Activated CD8-positive, alpha-beta T cell treated with anti-CD3 and anti-CD28 coated beads for 36 hours (primary cell): Measurements from ENCODE around the gene SCN4A. TPM values are rescaled to one million over a fixed set of nuclear protein-coding genes. Genes with fewer than 3 reads are reported as not detected.

Experiments used
- ATAC-seq: fragments of 200-7000 bp; cut with Tn5 transposase; one replicate; pipeline ENCODE4 v1.10.0; 2021; ENCODE audit warnings: mild to moderate bottlenecking, moderate library complexity
- CTCF ChIA-PET: fragments of 350-600 bp; sonication (Branson Sonifier 250); formaldehyde crosslinking; loops from one replicate; lab custom pipeline; 2021; ENCODE audit warnings: antibody characterized with exemption; lab: Charles Lee
- POLR2A ChIA-PET: fragments of 350-600 bp; sonication (Branson Sonifier 250); formaldehyde crosslinking; loops from one replicate; lab custom pipeline; 2021; ENCODE audit warnings: antibody characterized with exemption; lab: Charles Lee
- DNase-seq: peaks from one replicate; pipeline ENCODE4 v3.0.0-alpha.2; 2020
- H3K27ac Mint-ChIP-seq: one replicate; pipeline ENCODE4 v1.8.0; 2021; ENCODE audit warnings: mild to moderate bottlenecking, mixed read lengths
- H3K27me3 Mint-ChIP-seq: one replicate; pipeline ENCODE4 v1.8.0; 2021; ENCODE audit warnings: mixed read lengths
- H3K36me3 Mint-ChIP-seq: one replicate; pipeline ENCODE4 v1.8.0; 2021; ENCODE audit warnings: low read depth, mixed read lengths
- H3K4me1 Mint-ChIP-seq: one replicate; pipeline ENCODE4 v1.8.0; 2021; ENCODE audit warnings: low read depth, mixed read lengths
- H3K4me3 Mint-ChIP-seq: one replicate; pipeline ENCODE4 v1.8.0; 2021; ENCODE audit warnings: mild to moderate bottlenecking, moderate library complexity, mixed read lengths
- H3K9me3 Mint-ChIP-seq: one replicate; pipeline ENCODE4 v1.8.0; 2021; ENCODE audit warnings: mixed read lengths
- intact Hi-C: fragments of 100-400 bp; cut with micrococcal nuclease; formaldehyde crosslinking; loops from one replicate; pipeline ENCODE4 v1.10.0; 2022
- total RNA-seq, 2 experiments: library from RNA; stranded (reverse); gene quantifications; one replicate each; pipeline ENCODE4 v1.2.3, GENCODE V29; 2021
- TF ChIP-seq, protein P1 (sequence below): fragments of 200-600 bp; IDR thresholded peaks from one replicate; pipeline ENCODE4 v1.8.0; 2022; ENCODE audit warnings: antibody characterized with exemption, mild to moderate bottlenecking

The SCN4A gene
- total RNA-seq, 2 experiments from 2014 or later = 0.20 to 0.23 TPM

DNA sequence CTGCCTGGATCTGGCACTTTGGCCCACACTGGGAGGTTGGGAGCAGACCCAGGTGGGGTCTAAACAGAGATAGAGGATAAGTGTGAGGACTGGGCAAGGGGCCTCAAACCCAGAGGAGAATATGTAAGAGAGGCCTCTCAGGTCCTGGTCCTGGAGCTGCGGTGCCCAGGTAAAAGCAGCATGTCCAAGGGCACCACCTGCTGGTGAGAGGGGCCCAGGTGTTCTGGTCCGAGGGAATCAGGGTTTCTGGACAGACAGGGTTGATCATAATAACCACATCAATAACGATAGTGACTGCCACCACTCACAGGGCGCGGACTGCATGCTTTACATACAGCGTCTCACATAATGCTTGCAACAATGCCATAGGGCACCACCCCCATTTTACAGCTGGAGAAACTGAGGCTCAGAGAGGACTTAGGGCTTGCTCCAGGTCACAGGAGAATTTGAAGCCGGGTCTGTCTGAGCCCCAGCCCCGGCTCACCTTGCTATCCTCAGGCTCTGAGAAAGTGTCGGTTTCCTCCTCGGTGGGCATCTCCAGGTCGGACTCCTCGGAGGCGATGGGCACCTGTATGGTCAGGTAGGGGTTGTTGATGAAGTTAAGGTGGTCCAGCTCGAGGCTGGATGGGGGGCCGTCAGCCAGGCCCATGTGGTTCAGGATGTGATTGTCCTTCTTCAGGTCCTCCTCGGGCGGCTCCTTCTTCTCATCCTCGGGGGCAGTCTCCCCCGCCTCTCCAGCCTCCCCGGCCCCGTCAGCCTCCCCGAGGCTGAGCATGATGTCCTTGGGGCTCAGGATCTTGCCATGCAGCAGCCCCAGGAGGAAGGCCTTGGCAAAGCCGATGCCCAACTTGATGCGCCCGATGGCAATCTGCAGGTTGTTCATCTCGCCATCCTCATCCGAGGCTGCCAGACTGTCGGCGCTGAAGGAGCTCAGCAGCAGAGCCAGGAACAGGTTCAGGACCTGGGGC, 21.5 kb downstream of the SCN4A start:
- no peaks in the 10 kb centered on the region for H3K27me3 Mint-ChIP-seq
- intact Hi-C loops = no loop called here
- H3K36me3 Mint-ChIP-seq = no peaks in the 10 kb centered on the region
- H3K4me1 Mint-ChIP-seq = peaks cover 26% of the 10 kb centered on the region
- TF ChIP-seq, protein P1, sequence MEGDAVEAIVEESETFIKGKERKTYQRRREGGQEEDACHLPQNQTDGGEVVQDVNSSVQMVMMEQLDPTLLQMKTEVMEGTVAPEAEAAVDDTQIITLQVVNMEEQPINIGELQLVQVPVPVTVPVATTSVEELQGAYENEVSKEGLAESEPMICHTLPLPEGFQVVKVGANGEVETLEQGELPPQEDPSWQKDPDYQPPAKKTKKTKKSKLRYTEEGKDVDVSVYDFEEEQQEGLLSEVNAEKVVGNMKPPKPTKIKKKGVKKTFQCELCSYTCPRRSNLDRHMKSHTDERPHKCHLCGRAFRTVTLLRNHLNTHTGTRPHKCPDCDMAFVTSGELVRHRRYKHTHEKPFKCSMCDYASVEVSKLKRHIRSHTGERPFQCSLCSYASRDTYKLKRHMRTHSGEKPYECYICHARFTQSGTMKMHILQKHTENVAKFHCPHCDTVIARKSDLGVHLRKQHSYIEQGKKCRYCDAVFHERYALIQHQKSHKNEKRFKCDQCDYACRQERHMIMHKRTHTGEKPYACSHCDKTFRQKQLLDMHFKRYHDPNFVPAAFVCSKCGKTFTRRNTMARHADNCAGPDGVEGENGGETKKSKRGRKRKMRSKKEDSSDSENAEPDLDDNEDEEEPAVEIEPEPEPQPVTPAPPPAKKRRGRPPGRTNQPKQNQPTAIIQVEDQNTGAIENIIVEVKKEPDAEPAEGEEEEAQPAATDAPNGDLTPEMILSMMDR = peak; percentile 36
- no peak overlapping the region for H3K27ac Mint-ChIP-seq
- CTCF ChIA-PET = interaction anchor here (0.6 to 7.2 kb wide), 17 partner anchors 12 to 320 kb away, joined by 3 to 47 read pairs (median 3); partner anchors contain the start of genes CSHL1, GH1 and GH2
- DNase-seq = peak; percentile 63
- H3K9me3 Mint-ChIP-seq = no peaks in the 10 kb centered on the region
- ATAC-seq = no peak
- POLR2A ChIA-PET = no interaction called here
- no peak overlapping the region for H3K4me3 Mint-ChIP-seq

DNA sequence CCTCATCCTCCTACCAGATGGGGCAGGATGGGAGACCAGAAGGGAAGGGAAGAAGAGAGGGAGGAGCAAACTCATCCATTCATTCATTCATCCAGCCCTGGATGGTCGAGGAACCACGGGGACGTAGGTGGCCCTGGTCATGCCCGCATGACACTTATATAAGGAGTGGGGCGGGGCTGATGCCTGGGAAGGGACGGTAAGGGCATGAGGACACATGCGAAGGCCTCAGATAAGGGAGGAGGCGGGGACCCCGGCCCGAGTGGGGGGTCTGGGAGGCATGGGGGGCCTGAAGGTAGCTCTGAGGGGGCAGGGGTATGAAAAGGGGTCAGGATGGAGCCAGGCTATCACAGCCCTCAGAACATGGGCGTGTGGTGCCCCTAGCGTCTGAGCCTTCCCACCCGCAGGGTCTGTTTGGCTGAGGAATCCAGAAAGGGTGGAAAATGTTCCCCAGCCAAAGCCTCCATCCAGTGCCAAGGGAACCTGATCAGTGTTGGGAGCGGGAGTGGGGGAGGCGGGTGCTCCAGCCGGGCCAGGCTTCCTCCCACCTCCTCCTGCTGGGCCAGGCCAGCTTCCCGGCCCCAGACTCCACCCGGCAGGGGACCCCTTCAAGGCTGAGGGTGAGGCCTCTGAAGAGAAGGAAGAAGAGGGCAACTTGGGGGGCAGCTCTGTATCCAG, 23.0 kb downstream of the SCN4A start:
- no peak overlapping the region for H3K27ac Mint-ChIP-seq
- TF ChIP-seq, protein P1 = no peak
- ChIA-PET POLR2A (interaction anchor here (1.0 kb wide), 1 partner anchor 125 kb away, joined by 3 read pairs; no protein-coding TSS in a partner anchor), CTCF (interaction anchor here (0.9 to 7.2 kb wide), 11 partner anchors 14 to 222 kb away, joined by 3 to 47 read pairs (median 4); partner anchors contain the start of genes CSHL1, GH1 and GH2)
- H3K4me1 Mint-ChIP-seq = peaks cover 31% of the 10 kb centered on the region
- H3K27me3 Mint-ChIP-seq = no peaks in the 10 kb centered on the region
- DNase-seq = no peak
- ATAC-seq = no peak
- intact Hi-C loops = no loop called here
- H3K4me3 Mint-ChIP-seq = no peak overlapping the region
- H3K36me3 Mint-ChIP-seq = no peaks in the 10 kb centered on the region
- H3K9me3 Mint-ChIP-seq = no peaks in the 10 kb centered on the region

DNA sequence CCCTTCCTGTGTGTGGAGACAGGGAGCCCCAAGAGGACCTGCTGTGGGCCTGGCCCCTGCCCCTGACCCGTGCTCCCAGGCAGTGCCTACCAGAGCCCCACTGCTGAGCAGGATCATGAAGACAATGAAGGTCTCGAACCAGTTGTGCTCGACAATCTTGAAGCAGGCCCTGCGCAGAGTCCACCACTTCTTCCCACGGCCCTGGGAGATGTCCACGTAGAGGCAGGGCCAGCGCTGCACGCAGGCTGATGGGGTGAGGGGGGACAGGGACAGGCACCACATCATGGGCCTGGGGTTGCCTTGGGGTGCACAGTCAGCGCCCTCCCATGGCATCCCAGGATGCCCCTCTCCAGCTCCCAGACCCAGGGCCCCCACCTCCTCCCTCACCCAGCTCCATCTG, 24.2 kb downstream of the SCN4A start:
- ATAC-seq (no peak), DNase-seq (no peak)
- H3K9me3 Mint-ChIP-seq = no peaks in the 10 kb centered on the region
- CTCF ChIA-PET = interaction anchor here (0.5 to 7.2 kb wide), 4 partner anchors 29 to 565 kb away, joined by 4 to 47 read pairs (median 4); partner anchors contain the start of gene GH1
- TF ChIP-seq, protein P1 = no peak
- no peaks in the 10 kb centered on the region for H3K27me3 Mint-ChIP-seq
- peaks cover 20% of the 10 kb centered on the region for H3K4me1 Mint-ChIP-seq
- intact Hi-C loops = no loop called here
- H3K27ac Mint-ChIP-seq = no peak overlapping the region
- no peak overlapping the region for H3K4me3 Mint-ChIP-seq
- H3K36me3 Mint-ChIP-seq = no peaks in the 10 kb centered on the region
- POLR2A ChIA-PET = no interaction called here

DNA sequence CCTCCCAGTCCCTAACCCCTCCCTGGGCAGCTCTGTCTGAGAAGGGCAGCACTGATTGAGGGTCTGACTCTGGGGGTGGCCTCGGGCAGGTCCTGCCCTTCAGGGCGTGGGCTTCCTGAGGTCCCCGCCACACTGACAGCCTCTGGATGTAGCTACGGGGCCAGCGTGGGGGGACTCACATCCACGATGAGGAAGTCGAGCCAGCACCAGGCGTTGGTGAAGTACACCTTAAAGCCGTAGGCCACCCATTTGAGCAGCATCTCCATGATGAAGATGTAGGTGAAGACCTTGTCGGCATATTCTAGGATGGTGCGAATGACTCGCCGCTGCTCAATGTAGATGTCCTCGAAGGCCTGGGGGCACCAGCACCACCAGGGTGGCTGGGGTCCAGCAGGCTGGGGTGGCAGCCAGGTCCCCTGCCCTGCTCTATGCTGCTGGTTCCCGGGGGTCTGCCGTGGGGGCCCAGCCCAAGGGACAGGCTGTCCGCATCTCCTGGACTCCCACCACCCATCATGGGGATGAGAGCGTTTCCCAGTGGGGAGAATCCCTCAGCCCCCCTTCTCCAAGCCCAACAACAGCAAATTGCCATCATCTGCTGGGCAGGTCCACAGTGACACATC, 24.9 kb downstream of the SCN4A start:
- no peak overlapping the region for H3K27ac Mint-ChIP-seq
- H3K9me3 Mint-ChIP-seq = no peaks in the 10 kb centered on the region
- H3K36me3 Mint-ChIP-seq = no peaks in the 10 kb centered on the region
- POLR2A ChIA-PET = interaction anchor here (0.8 to 2.0 kb wide), 3 partner anchors 20 to 198 kb away, joined by 3 to 7 read pairs (median 3); no protein-coding TSS in a partner anchor
- ATAC-seq (no peak), DNase-seq (no peak)
- intact Hi-C loops = loop anchor here (2.0 kb wide), 1 partner anchor 29 kb away; the partner anchor contains the start of gene GH1
- no peak overlapping the region for H3K4me3 Mint-ChIP-seq
- no peaks in the 10 kb centered on the region for H3K27me3 Mint-ChIP-seq
- CTCF ChIA-PET = interaction anchor here (0.7 to 2.9 kb wide), 11 partner anchors 8 to 186 kb away, joined by 3 to 38 read pairs (median 16); partner anchors contain the start of genes CD79B and CSHL1
- H3K4me1 Mint-ChIP-seq = peaks cover 20% of the 10 kb centered on the region
- TF ChIP-seq, protein P1 = no peak
